Loucy (cell line): ENCODE measurements around the gene CELF4.

Experiments
- H2AFZ ChIP-seq: fragments of 200-600 bp; sonication (generic); 2 replicates; pipeline ENCODE4 v1.6.0; 2016; ENCODE audit warnings: antibody characterized with exemption, mild to moderate bottlenecking, low read length, moderate library complexity
- H3F3A ChIP-seq: fragments of 200-600 bp; 2 replicates; pipeline ENCODE4 v1.6.0; 2016; ENCODE audit warnings: antibody characterized with exemption, low read depth, mild to moderate bottlenecking
- H3K27me3 ChIP-seq: fragments of 200-600 bp; sonication (generic); 2 replicates; pipeline ENCODE4 v1.6.1; 2014; ENCODE audit warnings: low read length, mild to moderate bottlenecking; ENCODE audit not compliant: insufficient read depth, poor library complexity, severe bottlenecking
- H3K36me3 ChIP-seq: fragments of 200-600 bp; sonication (generic); 2 replicates; pipeline ENCODE4 v1.6.1; 2016; ENCODE audit warnings: low read length; ENCODE audit not compliant: insufficient read depth
- H3K4me1 ChIP-seq: fragments of 200-600 bp; sonication (generic); 2 replicates; pipeline ENCODE4 v1.5.1; 2014; ENCODE audit warnings: low read length, mild to moderate bottlenecking; ENCODE audit not compliant: insufficient read depth, poor library complexity, severe bottlenecking
- H3K4me2 ChIP-seq: fragments of 200-600 bp; sonication (generic); 2 replicates; pipeline ENCODE4 v1.6.0; 2014; ENCODE audit warnings: antibody characterized with exemption, low read length, low read depth, mild to moderate bottlenecking; ENCODE audit not compliant: poor library complexity, severe bottlenecking
- H3K4me3 ChIP-seq: fragments of 200-600 bp; sonication (generic); 2 replicates; pipeline ENCODE4 v1.5.1; 2014; ENCODE audit warnings: low read length, mild to moderate bottlenecking, mixed read lengths; ENCODE audit not compliant: poor library complexity, severe bottlenecking
- H3K79me2 ChIP-seq: fragments of 200-600 bp; sonication (generic); 2 replicates; pipeline ENCODE4 v1.6.1; 2014; ENCODE audit warnings: low read length; ENCODE audit not compliant: insufficient read depth
- H3K9ac ChIP-seq: fragments of 200-600 bp; sonication (generic); 2 replicates; pipeline ENCODE4 v1.6.0; 2014; ENCODE audit warnings: mild to moderate bottlenecking, low read depth, low read length, moderate library complexity; ENCODE audit not compliant: poor library complexity, severe bottlenecking
- H3K9me2 ChIP-seq: fragments of 200-600 bp; sonication (generic); replicated peaks from 2 replicates; pipeline ENCODE4 v1.6.1; 2016; ENCODE audit warnings: low read depth, low read length, mixed read lengths
- H3K9me3 ChIP-seq: fragments of 200-600 bp; sonication (generic); 2 replicates; pipeline ENCODE4 v1.6.1; 2014; ENCODE audit warnings: mild to moderate bottlenecking, antibody characterized with exemption, low read length, low read depth; ENCODE audit not compliant: insufficient read depth
- H4K20me1 ChIP-seq: fragments of 200-600 bp; sonication (generic); 2 replicates; pipeline ENCODE4 v1.6.0; 2014; ENCODE audit warnings: antibody characterized with exemption, low read length, mild to moderate bottlenecking; ENCODE audit not compliant: insufficient read depth, poor library complexity, severe bottlenecking
- CTCF ChIP-seq: fragments of 200-600 bp; sonication (generic); conservative IDR thresholded peaks from 2 replicates; pipeline ENCODE4 v1.5.1; 2014; ENCODE audit warnings: mild to moderate bottlenecking, antibody characterized with exemption, low read length
- EZH2phosphoT487 ChIP-seq: fragments of 200-600 bp; IDR thresholded peaks from 2 replicates; pipeline ENCODE4 v1.6.1; 2018; ENCODE audit warnings: antibody characterized with exemption, mild to moderate bottlenecking, moderate library complexity, borderline replicate concordance

The CELF4 gene

GRCh38 chr18:37457753-37458152 is 107.8 kb downstream of the CELF4 start:
- Histone ChIP-seq H3K79me2 (no peaks in the 10 kb centered on the region), H3K9ac (no peak overlapping the region), H3K9me3 (no peaks in the 10 kb centered on the region), H2AFZ (no peak overlapping the region), H3K4me2 (no peak overlapping the region), H3K36me3 (no peaks in the 10 kb centered on the region), H3F3A (no peaks in the 10 kb centered on the region), H3K27me3 (no peaks in the 10 kb centered on the region), H3K9me2 (no peaks in the 10 kb centered on the region), H3K4me1 (peaks cover 6% of the 10 kb centered on the region), H4K20me1 (no peaks in the 10 kb centered on the region), H3K4me3 (no peak overlapping the region)
- TF ChIP-seq EZH2phosphoT487 (no peak), CTCF (no peak)

GRCh38 chr18:37457341-37457740 is 108.3 kb downstream of the CELF4 start:
- no peak overlapping the region for H3K4me3 ChIP-seq
- H3K4me2 ChIP-seq: no peak overlapping the region

GRCh38 chr18:37456873-37457272 is 108.7 kb downstream of the CELF4 start:
- Histone ChIP-seq H3F3A (no peaks in the 10 kb centered on the region), H3K4me2 (no peak overlapping the region), H3K9me2 (no peaks in the 10 kb centered on the region), H3K9me3 (no peaks in the 10 kb centered on the region), H3K9ac (no peak overlapping the region), H4K20me1 (no peaks in the 10 kb centered on the region), H3K79me2 (no peaks in the 10 kb centered on the region), H2AFZ (no peak overlapping the region), H3K4me3 (no peak overlapping the region), H3K27me3 (no peaks in the 10 kb centered on the region), H3K4me1 (peaks cover 13% of the 10 kb centered on the region), H3K36me3 (no peaks in the 10 kb centered on the region)
- no peak for TF ChIP-seq CTCF
- no peak for TF ChIP-seq EZH2phosphoT487

More at GRCh38 chr18:37457341-37457740, 108.3 kb downstream of the CELF4 start:
- no peaks in the 10 kb centered on the region for H4K20me1 ChIP-seq
- TF ChIP-seq CTCF: no peak
- TF ChIP-seq EZH2phosphoT487: no peak
- no peak overlapping the region for H3K9ac ChIP-seq
- no peak overlapping the region for H2AFZ ChIP-seq
- peaks cover 10% of the 10 kb centered on the region for H3K4me1 ChIP-seq
- no peaks in the 10 kb centered on the region for H3K36me3 ChIP-seq
- no peaks in the 10 kb centered on the region for H3K9me2 ChIP-seq
- H3K79me2 ChIP-seq: no peaks in the 10 kb centered on the region
- H3K9me3 ChIP-seq: no peaks in the 10 kb centered on the region
- no peaks in the 10 kb centered on the region for H3K27me3 ChIP-seq
- no peaks in the 10 kb centered on the region for H3F3A ChIP-seq
